PC-3 (cell line): ENCODE results near the gene SDK1. TPM values are rescaled to one million over a fixed set of nuclear protein-coding genes. Genes with fewer than 3 reads are reported as not detected.

ENCODE experiments used
- ATAC-seq: fragments of 200-7000 bp; cut with Tn5 transposase; 2 replicates; pipeline ENCODE4 v1.9.1; 2020; ENCODE audit warnings: mild to moderate bottlenecking, moderate library complexity
- BruUV-seq: library from RNA; stranded (reverse); fragments of 400-500 nt; replicated peaks from 2 replicates; lab custom pipeline; 2021; lab: Mats Ljungman, UMichigan
- CTCF ChIA-PET: fragments of 300-600 bp; sonication (Branson Sonifier 250); formaldehyde crosslinking; loops from one replicate; lab custom pipeline; 2022; ENCODE audit warnings: antibody characterized with exemption; lab: Charles Lee
- POLR2A ChIA-PET: fragments of 300-600 bp; sonication (Branson Sonifier 250); formaldehyde crosslinking; loops from one replicate; lab custom pipeline; 2022; ENCODE audit warnings: antibody characterized with exemption; ENCODE audit not compliant: unreplicated experiment; lab: Charles Lee
- DNase-seq: peaks from one replicate; pipeline ENCODE4 v3.0.0-alpha.2; 2015
- H2AFZ ChIP-seq: fragments of 300-600 bp; sonication (generic); 2 replicates; pipeline ENCODE4 v1.6.0; 2016; ENCODE audit warnings: antibody characterized with exemption, low read length
- H3F3A ChIP-seq: fragments of 300-600 bp; sonication (generic); one replicate; pipeline ENCODE4 v1.6.0; 2017; ENCODE audit warnings: antibody characterized with exemption, low read length, control low read depth, mild to moderate bottlenecking; ENCODE audit not compliant: unreplicated experiment
- H3K27ac ChIP-seq: fragments of 300-600 bp; sonication (generic); 2 replicates; pipeline ENCODE4 v1.5.1; 2016; ENCODE audit warnings: mild to moderate bottlenecking, low read length
- H3K27me3 ChIP-seq: fragments of 300-600 bp; sonication (generic); 2 replicates; pipeline ENCODE4 v1.6.1; 2016; ENCODE audit warnings: low read length, mixed read lengths
- H3K36me3 ChIP-seq: fragments of 300-600 bp; sonication (generic); 2 replicates; pipeline ENCODE4 v1.6.1; 2016; ENCODE audit warnings: low read depth, mixed run types, low read length, mixed read lengths
- H3K4me1 ChIP-seq: fragments of 300-600 bp; sonication (generic); 2 replicates; pipeline ENCODE4 v1.5.1; 2016; ENCODE audit warnings: low read length; ENCODE audit not compliant: insufficient read depth
- H3K4me2 ChIP-seq: fragments of 300-600 bp; sonication (generic); 2 replicates; pipeline ENCODE4 v1.6.0; 2016; ENCODE audit warnings: low read length
- H3K4me3 ChIP-seq: fragments of 300-600 bp; sonication (generic); 2 replicates; pipeline ENCODE4 v1.5.1; 2016; ENCODE audit warnings: mild to moderate bottlenecking, low read length, mixed read lengths
- H3K79me2 ChIP-seq: fragments of 300-600 bp; sonication (generic); 2 replicates; pipeline ENCODE4 v1.6.1; 2017; ENCODE audit warnings: low read length, mixed read lengths
- H3K9ac ChIP-seq: fragments of 300-600 bp; sonication (generic); 2 replicates; pipeline ENCODE4 v1.6.0; 2016; ENCODE audit warnings: mild to moderate bottlenecking, low read length
- H3K9me2 ChIP-seq: fragments of 300-600 bp; sonication (generic); replicated peaks from 2 replicates; pipeline ENCODE4 v1.6.1; 2016; ENCODE audit warnings: mixed run types, low read length, mixed read lengths
- H3K9me3 ChIP-seq: fragments of 300-600 bp; sonication (generic); 2 replicates; pipeline ENCODE4 v1.6.1; 2016; ENCODE audit warnings: low read length, mixed read lengths
- H4K20me1 ChIP-seq: fragments of 300-600 bp; sonication (generic); 2 replicates; pipeline ENCODE4 v1.6.1; 2016; ENCODE audit warnings: low read length, mixed read lengths
- EZH2 ChIP-seq: fragments of 300-600 bp; sonication (generic); IDR thresholded peaks from one replicate; pipeline ENCODE4 v1.6.1; 2017; ENCODE audit warnings: antibody characterized with exemption, mild to moderate bottlenecking, low read length; ENCODE audit not compliant: unreplicated experiment
- EZH2phosphoT487 ChIP-seq: fragments of 300-600 bp; sonication (generic); IDR thresholded peaks from 2 replicates; pipeline ENCODE4 v1.6.1; 2018; ENCODE audit warnings: mild to moderate bottlenecking, antibody characterized with exemption, low read length, borderline replicate concordance
- intact Hi-C: fragments of 100-400 bp; cut with micrococcal nuclease; formaldehyde crosslinking; loops from 2 replicates; pipeline ENCODE4 v1.9.0; 2023
- total RNA-seq: library from RNA; depleted of rRNA; stranded (reverse); fragments of >200 nt; gene quantifications from 2 replicates; pipeline ENCODE4 v1.2.3, GENCODE V29; 2014
- TF ChIP-seq, protein P1 (sequence below): fragments of 300-600 bp; sonication (generic); conservative IDR thresholded peaks from 2 replicates; pipeline ENCODE4 v1.5.1; 2017; ENCODE audit warnings: antibody characterized with exemption, low read depth, mild to moderate bottlenecking, low read length

The SDK1 gene
- total RNA-seq, 1 experiment from 2014 or later, result 2.8 TPM

DNA sequence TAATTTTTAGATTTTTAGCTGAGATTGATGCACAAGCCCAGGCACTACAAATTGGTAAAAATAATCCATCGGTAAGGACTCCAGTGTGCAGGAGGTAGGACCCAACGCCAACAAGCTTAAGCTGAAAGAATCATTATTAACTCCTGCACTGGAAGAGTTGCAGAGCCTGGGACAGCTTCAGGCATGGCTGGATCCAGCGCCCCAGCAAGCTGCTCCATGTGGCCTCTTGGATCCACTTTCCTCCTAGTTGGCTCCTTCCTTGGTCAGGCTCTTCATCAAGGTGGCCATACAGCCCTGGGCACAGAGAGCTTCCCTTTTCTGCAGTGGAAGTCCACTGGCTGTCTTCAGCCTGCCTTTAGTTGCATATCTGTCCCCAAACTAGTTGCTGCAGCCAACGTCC is 883.6 kb downstream of the SDK1 start:
- Histone ChIP-seq H3K9me3 (no peaks in the 10 kb centered on the region), H3K79me2 (no peaks in the 10 kb centered on the region), H3K4me1 (no peaks in the 10 kb centered on the region), H4K20me1 (no peaks in the 10 kb centered on the region), H3K9me2 (no peaks in the 10 kb centered on the region), H3K27me3 (no peaks in the 10 kb centered on the region), H3K27ac (no peak overlapping the region), H2AFZ (no peak overlapping the region), H3F3A (no peaks in the 10 kb centered on the region), H3K4me3 (no peak overlapping the region), H3K9ac (no peak overlapping the region), H3K4me2 (no peak overlapping the region), H3K36me3 (no peaks in the 10 kb centered on the region)
- ATAC-seq, result no peak
- TF ChIP-seq EZH2 (no peak), EZH2phosphoT487 (no peak)
- TF ChIP-seq, protein P1, sequence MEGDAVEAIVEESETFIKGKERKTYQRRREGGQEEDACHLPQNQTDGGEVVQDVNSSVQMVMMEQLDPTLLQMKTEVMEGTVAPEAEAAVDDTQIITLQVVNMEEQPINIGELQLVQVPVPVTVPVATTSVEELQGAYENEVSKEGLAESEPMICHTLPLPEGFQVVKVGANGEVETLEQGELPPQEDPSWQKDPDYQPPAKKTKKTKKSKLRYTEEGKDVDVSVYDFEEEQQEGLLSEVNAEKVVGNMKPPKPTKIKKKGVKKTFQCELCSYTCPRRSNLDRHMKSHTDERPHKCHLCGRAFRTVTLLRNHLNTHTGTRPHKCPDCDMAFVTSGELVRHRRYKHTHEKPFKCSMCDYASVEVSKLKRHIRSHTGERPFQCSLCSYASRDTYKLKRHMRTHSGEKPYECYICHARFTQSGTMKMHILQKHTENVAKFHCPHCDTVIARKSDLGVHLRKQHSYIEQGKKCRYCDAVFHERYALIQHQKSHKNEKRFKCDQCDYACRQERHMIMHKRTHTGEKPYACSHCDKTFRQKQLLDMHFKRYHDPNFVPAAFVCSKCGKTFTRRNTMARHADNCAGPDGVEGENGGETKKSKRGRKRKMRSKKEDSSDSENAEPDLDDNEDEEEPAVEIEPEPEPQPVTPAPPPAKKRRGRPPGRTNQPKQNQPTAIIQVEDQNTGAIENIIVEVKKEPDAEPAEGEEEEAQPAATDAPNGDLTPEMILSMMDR, result no peak
- CTCF ChIA-PET, result no interaction called here
- intact Hi-C loops, result no loop called here
- BruUV-seq, result no TSS peak
- DNase-seq, result no peak
- POLR2A ChIA-PET, result interaction anchor here (0.6 kb wide), 1 partner anchor 194 kb away, joined by 5 read pairs; no protein-coding TSS in a partner anchor

GRCh38 chr7:4185136-4185535 is 884.1 kb downstream of the SDK1 start:
- Histone ChIP-seq H2AFZ (no peak overlapping the region), H3K36me3 (no peaks in the 10 kb centered on the region), H3F3A (no peaks in the 10 kb centered on the region), H3K4me3 (no peak overlapping the region), H3K9me2 (no peaks in the 10 kb centered on the region), H3K4me2 (no peak overlapping the region), H3K27ac (no peak overlapping the region), H4K20me1 (no peaks in the 10 kb centered on the region), H3K9me3 (no peaks in the 10 kb centered on the region), H3K27me3 (no peaks in the 10 kb centered on the region), H3K4me1 (no peaks in the 10 kb centered on the region), H3K79me2 (no peaks in the 10 kb centered on the region), H3K9ac (no peak overlapping the region)
- DNase-seq (no peak), ATAC-seq (no peak)
- no TSS peak for BruUV-seq
- TF ChIP-seq EZH2 (no peak), EZH2phosphoT487 (no peak)
- TF ChIP-seq, protein P1, result no peak
- intact Hi-C loops, result no loop called here
- CTCF ChIA-PET, result no interaction called here
- POLR2A ChIA-PET, result no interaction called here

- no peak overlapping the region for H3K27ac ChIP-seq
- CTCF ChIA-PET, result no interaction called here
- H3K9ac ChIP-seq, result no peak overlapping the region
- H4K20me1 ChIP-seq, result no peaks in the 10 kb centered on the region
- DNase-seq, result no peak
- no TSS peak for BruUV-seq
- no peaks in the 10 kb centered on the region for H3F3A ChIP-seq
- POLR2A ChIA-PET, result no interaction called here
- H3K9me2 ChIP-seq, result no peaks in the 10 kb centered on the region
- no peaks in the 10 kb centered on the region for H3K27me3 ChIP-seq
- H3K4me1 ChIP-seq, result no peaks in the 10 kb centered on the region
- no peak overlapping the region for H3K4me3 ChIP-seq
- H2AFZ ChIP-seq, result no peak overlapping the region
- TF ChIP-seq, protein P1, result no peak
- TF ChIP-seq EZH2phosphoT487 (no peak), EZH2 (no peak)
- ATAC-seq, result no peak
- H3K9me3 ChIP-seq, result no peaks in the 10 kb centered on the region
- intact Hi-C loops, result no loop called here
- H3K36me3 ChIP-seq, result no peaks in the 10 kb centered on the region
- no peak overlapping the region for H3K4me2 ChIP-seq
- no peaks in the 10 kb centered on the region for H3K79me2 ChIP-seq
Measured at GRCh38 chr7:4185721-4186512, 884.9 kb downstream of the SDK1 start.
